SK-N-SH (cell line): ENCODE measurements around the gene TP53AIP1. TPM values are rescaled to one million over a fixed set of nuclear protein-coding genes. Genes with fewer than 3 reads are reported as not detected.

Source experiments
- CTCF ChIA-PET: fragments of 300-600, 350-600 bp; formaldehyde crosslinking; extraction: SDS; loops from one replicate; lab custom pipeline; 2021; lab: Yijun Ruan, JAX
- POLR2A ChIA-PET: fragments of 350-600 bp; sonication (Branson Sonifier 250); formaldehyde crosslinking; extraction: SDS; loops from one replicate; lab custom pipeline; 2020; ENCODE audit warnings: antibody characterized with exemption, inconsistent platforms; lab: Yijun Ruan, JAX
- DNase-seq: peaks from one replicate; pipeline ENCODE4 v3.0.0; 2012
- H2AFZ ChIP-seq: fragments of 200-600 bp; sonication (generic); 2 replicates; pipeline ENCODE4 v1.8.1; 2016; ENCODE audit warnings: antibody characterized with exemption, mild to moderate bottlenecking, low read depth
- H3F3A ChIP-seq: fragments of 200-600 bp; sonication (generic); replicated peaks from 2 replicates; pipeline ENCODE3; 2016; ENCODE audit warnings: antibody characterized with exemption, mild to moderate bottlenecking; ENCODE audit not compliant: insufficient read depth
- H3K27ac ChIP-seq, 2 experiments: fragments of 200-500 bp in 1 of 2; fragments of 200-600 bp in 1 of 2; sonication (Bioruptor generic) in 1 of 2; sonication (generic), shearing (Covaris generic) in 1 of 2; 2 replicates each; pipeline versions ENCODE4 v1.5.1 to v1.6.1; 2014 to 2016; ENCODE audit warnings: low read depth in 2 of 2, inconsistent platforms in 1 of 2, low read length in 1 of 2, mild to moderate bottlenecking in 1 of 2, mixed read lengths in 1 of 2
- H3K27me3 ChIP-seq: fragments of 200-600 bp; sonication (generic), shearing (Covaris generic); 2 replicates; pipeline ENCODE4 v1.6.1; 2016; ENCODE audit warnings: mixed run types; ENCODE audit not compliant: insufficient read depth
- H3K36me3 ChIP-seq, 2 experiments: fragments of 200-500 bp in 1 of 2; fragments of 200-600 bp in 1 of 2; sonication (Bioruptor generic) in 1 of 2; sonication (generic) in 1 of 2; replicated peaks in 1 of 2; 2 replicates each; pipeline versions ENCODE3 to v1.5.1; 2014 to 2016; ENCODE audit warnings: low read length in 1 of 2, mild to moderate bottlenecking in 1 of 2; ENCODE audit not compliant: insufficient read depth in 2 of 2, control insufficient read depth in 1 of 2
- H3K4me1 ChIP-seq, 2 experiments: fragments of 200-500 bp in 1 of 2; fragments of 200-600 bp in 1 of 2; sonication (Bioruptor generic) in 1 of 2; sonication (generic), shearing (Covaris generic) in 1 of 2; 2 replicates each; pipeline versions ENCODE4 v1.5.1 to v1.6.1; 2014 to 2016; ENCODE audit warnings: low read depth in 1 of 2, low read length in 1 of 2, mixed run types in 1 of 2; ENCODE audit not compliant: insufficient read depth in 2 of 2, control insufficient read depth in 1 of 2
- H3K4me2 ChIP-seq: fragments of 200-600 bp; sonication (generic), shearing (Covaris generic); 2 replicates; pipeline ENCODE4 v1.6.1; 2017; ENCODE audit warnings: mixed run types
- H3K4me3 ChIP-seq, 2 experiments: fragments of 200-500 bp in 1 of 2; fragments of 200-600 bp in 1 of 2; sonication (Bioruptor generic) in 1 of 2; sonication (generic), shearing (Covaris generic) in 1 of 2; 2 replicates each; pipeline versions ENCODE4 v1.5.1 to v1.8.1; 2014 to 2016; ENCODE audit warnings: low read depth in 2 of 2, inconsistent platforms in 1 of 2, low read length in 1 of 2, mild to moderate bottlenecking in 1 of 2, mixed read lengths in 1 of 2, moderate library complexity in 1 of 2
- H3K79me2 ChIP-seq: fragments of 200-600 bp; sonication (generic); 2 replicates; pipeline ENCODE4 v1.8.1; 2017; ENCODE audit warnings: mild to moderate bottlenecking; ENCODE audit not compliant: insufficient read depth
- H3K9ac ChIP-seq: fragments of 200-600 bp; sonication (generic); 2 replicates; pipeline ENCODE4 v1.6.1; 2017; ENCODE audit warnings: mixed run types
- H3K9me2 ChIP-seq: fragments of 200-600 bp; sonication (generic); 2 replicates; pipeline ENCODE4 v1.6.1; 2017; ENCODE audit warnings: mixed run types
- H3K9me3 ChIP-seq: fragments of 200-600 bp; sonication (generic); 2 replicates; pipeline ENCODE4 v1.6.1; 2017; ENCODE audit warnings: mixed run types, mild to moderate bottlenecking, moderate library complexity
- H4K20me1 ChIP-seq: fragments of 200-600 bp; sonication (generic); 2 replicates; pipeline ENCODE4 v1.6.1; 2017; ENCODE audit warnings: mild to moderate bottlenecking, mixed run types; ENCODE audit not compliant: insufficient read depth
- CHD2 ChIP-seq: fragments of 150-350 bp; IDR thresholded peaks from 2 replicates; pipeline ENCODE4 v1.6.1; 2018; ENCODE audit warnings: low read length; ENCODE audit not compliant: partially characterized antibody
- EP300 ChIP-seq, 2 experiments: IDR thresholded peaks; 2 replicates each; pipeline versions ENCODE4 v1.4.0 to v1.6.1; 2012; ENCODE audit warnings: borderline replicate concordance in 1 of 2, low read depth in 1 of 2, low read length in 1 of 2
- EZH2phosphoT487 ChIP-seq: fragments of 200-600 bp; sonication (generic); IDR thresholded peaks from 2 replicates; pipeline ENCODE4 v1.6.1; 2017; ENCODE audit warnings: low read depth, mixed run types, mild to moderate bottlenecking, antibody characterized with exemption, moderate library complexity, borderline replicate concordance
- GABPA ChIP-seq: IDR thresholded peaks from 2 replicates; pipeline ENCODE4 v1.4.0; 2012; ENCODE audit warnings: low read depth, mild to moderate bottlenecking
- JUND ChIP-seq: IDR thresholded peaks from 2 replicates; pipeline ENCODE4 v1.4.0; 2012
- MEF2A ChIP-seq: IDR thresholded peaks from 2 replicates; pipeline ENCODE4 v1.4.0; 2012; ENCODE audit warnings: low read depth, borderline replicate concordance
- NFIC ChIP-seq: IDR thresholded peaks from 2 replicates; pipeline ENCODE4 v1.4.0; 2012; ENCODE audit warnings: borderline replicate concordance
- POLR2AphosphoS5 ChIP-seq: IDR thresholded peaks from 2 replicates; pipeline ENCODE4 v1.6.1; 2012; ENCODE audit warnings: low read depth, low read length
- RFX5 ChIP-seq: IDR thresholded peaks from 2 replicates; pipeline ENCODE4 v1.6.1; 2012; ENCODE audit warnings: mild to moderate bottlenecking, improper control_type of control experiment, low read length
- YY1 ChIP-seq: IDR thresholded peaks from 2 replicates; pipeline ENCODE4 v1.4.0; 2012; ENCODE audit warnings: low read depth, mild to moderate bottlenecking
- WGBS: methylation state at CpG from one replicate; pipeline ENCODE4 v1.1.6; 2017; ENCODE audit warnings: low lambda C conversion rate; 5-methylcytosine and 5-hydroxymethylcytosine counted together
- polyA plus RNA-seq, 3 experiments: library from polyadenylated mRNA; depleted of rRNA; stranded (reverse); fragments of >200 nt; gene quantifications; 2 replicates each; pipeline ENCODE4 v1.2.3, GENCODE V29; 2012
- TF ChIP-seq, protein P1 (sequence below): IDR thresholded peaks from 2 replicates; pipeline ENCODE4 v1.4.0; 2012; ENCODE audit warnings: low read depth, borderline replicate concordance
- TF ChIP-seq, protein P2 (sequence below): IDR thresholded peaks from 2 replicates; pipeline ENCODE4; 2012
- TF ChIP-seq, protein P3 (sequence below): IDR thresholded peaks from 2 replicates; pipeline ENCODE4 v1.6.1; 2012; ENCODE audit warnings: mild to moderate bottlenecking, low read depth, low read length, moderate library complexity
- TF ChIP-seq, protein P4 (sequence below): fragments of 150-350 bp; IDR thresholded peaks from 2 replicates; pipeline ENCODE4 v1.6.1; 2017; ENCODE audit warnings: antibody characterized with exemption, low read length, low read depth, borderline replicate concordance

Gene TP53AIP1
- polyA plus RNA-seq, 1 of the 3 experiments (the other 2 are of a cell fraction), result 0.05 TPM

DNA sequence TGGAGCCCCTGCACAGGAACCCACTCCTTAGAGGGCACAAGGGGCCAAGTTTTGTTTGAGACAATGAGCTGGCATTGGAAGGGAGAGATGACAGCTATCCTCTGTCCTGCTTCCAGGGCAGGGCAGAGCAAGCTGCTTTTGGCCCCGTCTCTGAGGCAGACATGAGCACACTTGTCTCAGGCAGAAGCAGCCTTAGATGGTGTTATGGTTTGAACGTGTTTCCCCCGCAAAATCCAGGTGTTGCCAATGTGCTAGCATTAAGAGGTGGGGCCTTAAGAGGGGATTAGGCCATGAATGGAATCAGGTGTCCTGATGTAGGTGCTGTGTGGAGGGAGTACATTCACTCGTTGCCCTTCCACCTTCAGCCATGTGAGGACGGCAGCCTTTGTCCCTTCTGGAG is 2.5 kb downstream of the TP53AIP1 start:
- Histone ChIP-seq H3K9me2 (no peaks in the 10 kb centered on the region), H3F3A (no peaks in the 10 kb centered on the region), H2AFZ (no peak overlapping the region), H4K20me1 (no peaks in the 10 kb centered on the region), H3K79me2 (no peaks in the 10 kb centered on the region), H3K9ac (no peak overlapping the region), H3K4me3 (no peak overlapping the region), H3K4me2 (no peak overlapping the region), H3K27ac (no peak overlapping the region), H3K27me3 (no peaks in the 10 kb centered on the region), H3K36me3 (no peaks in the 10 kb centered on the region), H3K9me3 (no peaks in the 10 kb centered on the region), H3K4me1 (no peaks in the 10 kb centered on the region; a peak in 1 of 4 replicates)
- WGBS, result 20% methylated on average over 1 of the region's 5 CpGs
- DNase-seq, result no peak
- TF ChIP-seq, protein P1, sequence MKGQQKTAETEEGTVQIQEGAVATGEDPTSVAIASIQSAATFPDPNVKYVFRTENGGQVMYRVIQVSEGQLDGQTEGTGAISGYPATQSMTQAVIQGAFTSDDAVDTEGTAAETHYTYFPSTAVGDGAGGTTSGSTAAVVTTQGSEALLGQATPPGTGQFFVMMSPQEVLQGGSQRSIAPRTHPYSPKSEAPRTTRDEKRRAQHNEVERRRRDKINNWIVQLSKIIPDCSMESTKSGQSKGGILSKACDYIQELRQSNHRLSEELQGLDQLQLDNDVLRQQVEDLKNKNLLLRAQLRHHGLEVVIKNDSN, result no peak
- TF ChIP-seq EP300 (IDR thresholded peaks at IDR 0.05; ENCODE audit: borderline replicate concordance in 1 of 2, low read depth in 1 of 2, low read length in 1 of 2) (no peak), JUND (no peak), EZH2phosphoT487 (no peak), NFIC (no peak), CHD2 (no peak), POLR2AphosphoS5 (no peak), RFX5 (no peak)
- TF ChIP-seq, protein P2, sequence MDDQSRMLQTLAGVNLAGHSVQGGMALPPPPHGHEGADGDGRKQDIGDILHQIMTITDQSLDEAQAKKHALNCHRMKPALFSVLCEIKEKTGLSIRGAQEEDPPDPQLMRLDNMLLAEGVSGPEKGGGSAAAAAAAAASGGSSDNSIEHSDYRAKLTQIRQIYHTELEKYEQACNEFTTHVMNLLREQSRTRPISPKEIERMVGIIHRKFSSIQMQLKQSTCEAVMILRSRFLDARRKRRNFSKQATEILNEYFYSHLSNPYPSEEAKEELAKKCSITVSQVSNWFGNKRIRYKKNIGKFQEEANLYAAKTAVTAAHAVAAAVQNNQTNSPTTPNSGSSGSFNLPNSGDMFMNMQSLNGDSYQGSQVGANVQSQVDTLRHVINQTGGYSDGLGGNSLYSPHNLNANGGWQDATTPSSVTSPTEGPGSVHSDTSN, result no peak
- TF ChIP-seq, protein P3, sequence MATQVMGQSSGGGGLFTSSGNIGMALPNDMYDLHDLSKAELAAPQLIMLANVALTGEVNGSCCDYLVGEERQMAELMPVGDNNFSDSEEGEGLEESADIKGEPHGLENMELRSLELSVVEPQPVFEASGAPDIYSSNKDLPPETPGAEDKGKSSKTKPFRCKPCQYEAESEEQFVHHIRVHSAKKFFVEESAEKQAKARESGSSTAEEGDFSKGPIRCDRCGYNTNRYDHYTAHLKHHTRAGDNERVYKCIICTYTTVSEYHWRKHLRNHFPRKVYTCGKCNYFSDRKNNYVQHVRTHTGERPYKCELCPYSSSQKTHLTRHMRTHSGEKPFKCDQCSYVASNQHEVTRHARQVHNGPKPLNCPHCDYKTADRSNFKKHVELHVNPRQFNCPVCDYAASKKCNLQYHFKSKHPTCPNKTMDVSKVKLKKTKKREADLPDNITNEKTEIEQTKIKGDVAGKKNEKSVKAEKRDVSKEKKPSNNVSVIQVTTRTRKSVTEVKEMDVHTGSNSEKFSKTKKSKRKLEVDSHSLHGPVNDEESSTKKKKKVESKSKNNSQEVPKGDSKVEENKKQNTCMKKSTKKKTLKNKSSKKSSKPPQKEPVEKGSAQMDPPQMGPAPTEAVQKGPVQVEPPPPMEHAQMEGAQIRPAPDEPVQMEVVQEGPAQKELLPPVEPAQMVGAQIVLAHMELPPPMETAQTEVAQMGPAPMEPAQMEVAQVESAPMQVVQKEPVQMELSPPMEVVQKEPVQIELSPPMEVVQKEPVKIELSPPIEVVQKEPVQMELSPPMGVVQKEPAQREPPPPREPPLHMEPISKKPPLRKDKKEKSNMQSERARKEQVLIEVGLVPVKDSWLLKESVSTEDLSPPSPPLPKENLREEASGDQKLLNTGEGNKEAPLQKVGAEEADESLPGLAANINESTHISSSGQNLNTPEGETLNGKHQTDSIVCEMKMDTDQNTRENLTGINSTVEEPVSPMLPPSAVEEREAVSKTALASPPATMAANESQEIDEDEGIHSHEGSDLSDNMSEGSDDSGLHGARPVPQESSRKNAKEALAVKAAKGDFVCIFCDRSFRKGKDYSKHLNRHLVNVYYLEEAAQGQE, result no peak
- POLR2A ChIA-PET, result no interaction called here
- CTCF ChIA-PET, result interaction anchor here (12.3 to 34.0 kb wide), 2 partner anchors 17 to 51 kb away, joined by 113 to 872 read pairs; partner anchors contain the start of gene KCNJ5

DNA sequence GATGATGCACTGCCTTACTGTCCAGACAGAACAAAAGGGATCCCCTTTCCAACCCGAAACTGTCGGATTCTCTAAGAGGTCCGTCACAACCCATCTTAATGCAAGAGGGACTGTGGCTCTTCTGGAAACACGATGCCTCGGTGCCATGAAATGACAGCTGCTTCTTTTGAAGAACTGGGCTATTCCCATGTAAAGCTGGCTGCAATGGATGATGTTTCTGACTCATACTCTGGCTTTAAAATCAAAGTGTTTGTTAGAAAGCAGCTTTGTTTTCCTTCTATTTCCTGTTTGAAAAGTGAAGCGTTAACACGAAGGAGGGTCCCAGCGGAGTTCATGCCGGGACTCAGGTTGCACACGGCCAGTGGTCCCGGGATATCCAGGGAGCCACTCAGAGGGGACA is 3.1 kb downstream of the TP53AIP1 start:
- 80% methylated on average over 11 of the region's 11 CpGs for WGBS
- CTCF ChIA-PET, result interaction anchor here (12.3 to 34.0 kb wide), 2 partner anchors 17 to 50 kb away, joined by 113 to 872 read pairs; partner anchors contain the start of gene KCNJ5
- TF ChIP-seq, protein P1, result no peak
- TF ChIP-seq GABPA, result no peak
- no peak for TF ChIP-seq MEF2A
- TF ChIP-seq, protein P4, sequence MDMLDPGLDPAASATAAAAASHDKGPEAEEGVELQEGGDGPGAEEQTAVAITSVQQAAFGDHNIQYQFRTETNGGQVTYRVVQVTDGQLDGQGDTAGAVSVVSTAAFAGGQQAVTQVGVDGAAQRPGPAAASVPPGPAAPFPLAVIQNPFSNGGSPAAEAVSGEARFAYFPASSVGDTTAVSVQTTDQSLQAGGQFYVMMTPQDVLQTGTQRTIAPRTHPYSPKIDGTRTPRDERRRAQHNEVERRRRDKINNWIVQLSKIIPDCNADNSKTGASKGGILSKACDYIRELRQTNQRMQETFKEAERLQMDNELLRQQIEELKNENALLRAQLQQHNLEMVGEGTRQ, result no peak
- TF ChIP-seq, protein P3, result no peak
- TF ChIP-seq RFX5, result no peak
- TF ChIP-seq YY1, result no peak

More for the DNA sequence above, 3.1 kb downstream of the TP53AIP1 start:
- H3K9me2 ChIP-seq, result no peaks in the 10 kb centered on the region
- DNase-seq, result no peak
- no peaks in the 10 kb centered on the region for H3K79me2 ChIP-seq
- H3K36me3 ChIP-seq, result no peaks in the 10 kb centered on the region
- no peaks in the 10 kb centered on the region for H3F3A ChIP-seq
- POLR2A ChIA-PET, result no interaction called here
- no peaks in the 10 kb centered on the region for H3K27me3 ChIP-seq
- H3K9ac ChIP-seq, result no peak overlapping the region
- no peaks in the 10 kb centered on the region for H4K20me1 ChIP-seq
- H3K4me1 ChIP-seq, result no peaks in the 10 kb centered on the region; a peak in 1 of 4 replicates
- H3K4me3 ChIP-seq, result no peak overlapping the region
- H2AFZ ChIP-seq, result no peak overlapping the region
- no peak overlapping the region for H3K27ac ChIP-seq
- H3K9me3 ChIP-seq, result no peaks in the 10 kb centered on the region
- no peak overlapping the region for H3K4me2 ChIP-seq
